Osteoblast (primary cell): ENCODE data around the gene NR1H3. TPM values are rescaled to one million over a fixed set of nuclear protein-coding genes. Genes with fewer than 3 reads are reported as not detected.

Source experiments
- DNase-seq: peaks from one replicate; pipeline ENCODE4 v3.0.0; 2011; ENCODE audit warnings: low spot score, mixed read lengths; ENCODE audit not compliant: insufficient read length; ENCODE audit errors: missing footprints
- H2AFZ ChIP-seq: 2 replicates; pipeline ENCODE4 v1.6.0; 2011; ENCODE audit warnings: mild to moderate bottlenecking, low read length
- H3K27ac ChIP-seq: 2 replicates; pipeline ENCODE4 v1.5.1; 2011; ENCODE audit warnings: mild to moderate bottlenecking, low read depth, low read length, moderate library complexity
- H3K27me3 ChIP-seq: 2 replicates; pipeline ENCODE4 v1.6.0; 2012; ENCODE audit warnings: mild to moderate bottlenecking, control low read depth, inconsistent platforms, low read length, moderate library complexity; ENCODE audit not compliant: insufficient read depth
- H3K36me3 ChIP-seq: 2 replicates; pipeline ENCODE4 v1.5.1; 2011; ENCODE audit warnings: mild to moderate bottlenecking, low read length, control low read depth, moderate library complexity; ENCODE audit not compliant: insufficient read depth
- H3K4me1 ChIP-seq: 2 replicates; pipeline ENCODE4 v1.5.1; 2011; ENCODE audit warnings: mild to moderate bottlenecking, low read length, control low read depth, moderate library complexity; ENCODE audit not compliant: insufficient read depth
- H3K4me2 ChIP-seq: 2 replicates; pipeline ENCODE4 v1.6.0; 2011; ENCODE audit warnings: mild to moderate bottlenecking, low read length; ENCODE audit not compliant: insufficient read depth
- H3K4me3 ChIP-seq: fragments of 200-600 bp; sonication (generic); 3 replicates; pipeline ENCODE4 v1.5.1; 2012; ENCODE audit warnings: mild to moderate bottlenecking, low read length, inconsistent platforms; ENCODE audit not compliant: insufficient read depth
- H3K79me2 ChIP-seq: 2 replicates; pipeline ENCODE4 v1.6.0; 2012; ENCODE audit warnings: mild to moderate bottlenecking, low read length, control low read depth, inconsistent platforms; ENCODE audit not compliant: insufficient read depth
- H3K9me3 ChIP-seq: 2 replicates; pipeline ENCODE4 v1.5.1; 2011; ENCODE audit warnings: low read depth, low read length, control low read depth
- H4K20me1 ChIP-seq: 2 replicates; pipeline ENCODE4 v1.6.0; 2012; ENCODE audit warnings: mild to moderate bottlenecking, low read length, control low read depth; ENCODE audit not compliant: insufficient read depth
- total RNA-seq: library from RNA; depleted of rRNA; stranded (reverse); fragments of >200 nt; gene quantifications from 2 replicates; pipeline ENCODE4 v1.2.3, GENCODE V29; 2012
- TF ChIP-seq, protein P1 (sequence below): IDR thresholded peaks from 2 replicates; pipeline ENCODE4 v1.5.1; 2011; ENCODE audit warnings: mild to moderate bottlenecking, low read depth, low read length, moderate library complexity; ENCODE audit errors: extremely low read depth

The NR1H3 gene
- total RNA-seq, 1 donor: 18.5 TPM

- H3K4me1 ChIP-seq: no peaks in the 10 kb centered on the region
- TF ChIP-seq, protein P1, sequence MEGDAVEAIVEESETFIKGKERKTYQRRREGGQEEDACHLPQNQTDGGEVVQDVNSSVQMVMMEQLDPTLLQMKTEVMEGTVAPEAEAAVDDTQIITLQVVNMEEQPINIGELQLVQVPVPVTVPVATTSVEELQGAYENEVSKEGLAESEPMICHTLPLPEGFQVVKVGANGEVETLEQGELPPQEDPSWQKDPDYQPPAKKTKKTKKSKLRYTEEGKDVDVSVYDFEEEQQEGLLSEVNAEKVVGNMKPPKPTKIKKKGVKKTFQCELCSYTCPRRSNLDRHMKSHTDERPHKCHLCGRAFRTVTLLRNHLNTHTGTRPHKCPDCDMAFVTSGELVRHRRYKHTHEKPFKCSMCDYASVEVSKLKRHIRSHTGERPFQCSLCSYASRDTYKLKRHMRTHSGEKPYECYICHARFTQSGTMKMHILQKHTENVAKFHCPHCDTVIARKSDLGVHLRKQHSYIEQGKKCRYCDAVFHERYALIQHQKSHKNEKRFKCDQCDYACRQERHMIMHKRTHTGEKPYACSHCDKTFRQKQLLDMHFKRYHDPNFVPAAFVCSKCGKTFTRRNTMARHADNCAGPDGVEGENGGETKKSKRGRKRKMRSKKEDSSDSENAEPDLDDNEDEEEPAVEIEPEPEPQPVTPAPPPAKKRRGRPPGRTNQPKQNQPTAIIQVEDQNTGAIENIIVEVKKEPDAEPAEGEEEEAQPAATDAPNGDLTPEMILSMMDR: no peak
These were observed 59.5 kb downstream of the NR1H3 start for GRCh38 chr11:47317064-47317828.

DNA sequence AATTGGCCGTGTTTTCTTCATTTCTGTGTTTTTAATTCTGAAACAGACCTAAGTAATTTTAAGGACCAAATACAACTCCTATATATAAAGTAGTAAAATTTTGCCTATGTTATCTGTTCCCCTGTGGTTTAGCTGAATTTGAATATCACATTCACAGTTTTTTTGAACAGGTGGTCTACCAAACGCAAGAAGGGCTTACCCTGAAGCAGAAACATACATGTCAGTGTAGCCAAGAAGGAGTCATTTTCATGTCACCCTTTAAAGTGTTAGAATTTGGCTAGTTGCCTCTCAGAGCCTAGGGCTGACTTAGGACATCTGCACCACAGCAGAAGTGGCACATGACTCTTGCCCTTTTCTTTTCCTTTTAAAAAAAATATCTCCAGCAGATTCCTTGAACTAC is 60.4 kb downstream of the NR1H3 start:
- H3K27me3 ChIP-seq: no peaks in the 10 kb centered on the region
- no peak overlapping the region for H3K4me3 ChIP-seq
- H3K27ac ChIP-seq: no peak overlapping the region
- H3K4me2 ChIP-seq: no peak overlapping the region
- no peak overlapping the region for H2AFZ ChIP-seq
- H3K9me3 ChIP-seq: no peaks in the 10 kb centered on the region
- H3K79me2 ChIP-seq: no peaks in the 10 kb centered on the region
- H3K4me1 ChIP-seq: no peaks in the 10 kb centered on the region
- no peaks in the 10 kb centered on the region for H4K20me1 ChIP-seq
- TF ChIP-seq, protein P1: no peak
- DNase-seq: peak; percentile 4
- peaks cover 6% of the 10 kb centered on the region for H3K36me3 ChIP-seq

More at GRCh38 chr11:47317064-47317828, 59.5 kb downstream of the NR1H3 start:
- Histone ChIP-seq H3K27ac (no peak overlapping the region), H3K36me3 (peaks cover 6% of the 10 kb centered on the region), H3K9me3 (no peaks in the 10 kb centered on the region), H3K27me3 (no peaks in the 10 kb centered on the region), H3K79me2 (no peaks in the 10 kb centered on the region), H3K4me3 (no peak overlapping the region), H4K20me1 (no peaks in the 10 kb centered on the region), H3K4me2 (no peak overlapping the region), H2AFZ (no peak overlapping the region)
- no peak for DNase-seq

Other genes starting within 250 kb of the NR1H3 start
- gene ARFGAP2, start 81.1 kb upstream of the NR1H3 start, total RNA-seq: 104 and 139 TPM in 2 replicates
- 11.2 and 12.7 TPM in 2 replicates for gene PACSIN3, start 71.6 kb upstream of the NR1H3 start, total RNA-seq
- gene DDB2, start 43.0 kb upstream of the NR1H3 start, total RNA-seq: 52.5 and 66.6 TPM in 2 replicates
- gene ACP2, start 9.2 kb upstream of the NR1H3 start, total RNA-seq: 32.1 and 32.2 TPM in 2 replicates
- 21.7 and 23.3 TPM in 2 replicates for gene MADD, start 12.1 kb downstream of the NR1H3 start, total RNA-seq
- not detected in 2 replicates for gene MYBPC3, start 94.7 kb downstream of the NR1H3 start, total RNA-seq
- gene SPI1, start 120.6 kb downstream of the NR1H3 start, total RNA-seq: not detected in 2 replicates
- 52.5 and 78.9 TPM in 2 replicates for gene SLC39A13, start 150.6 kb downstream of the NR1H3 start, total RNA-seq
- 121 and 124 TPM in 2 replicates for gene PSMC3, start 168.4 kb downstream of the NR1H3 start, total RNA-seq
- gene RAPSN, start 191.1 kb downstream of the NR1H3 start, total RNA-seq: 0.29 and 0.36 TPM in 2 replicates